GM12872 (cell line): ENCODE measurements around the gene RFX4.

Experiments
- TF ChIP-seq, protein P1 (sequence below): IDR thresholded peaks from 3 replicates; pipeline ENCODE4 v1.5.1; 2011; ENCODE audit warnings: low read depth, mild to moderate bottlenecking, low read length, moderate library complexity; ENCODE audit not compliant: insufficient read depth

The RFX4 gene

DNA sequence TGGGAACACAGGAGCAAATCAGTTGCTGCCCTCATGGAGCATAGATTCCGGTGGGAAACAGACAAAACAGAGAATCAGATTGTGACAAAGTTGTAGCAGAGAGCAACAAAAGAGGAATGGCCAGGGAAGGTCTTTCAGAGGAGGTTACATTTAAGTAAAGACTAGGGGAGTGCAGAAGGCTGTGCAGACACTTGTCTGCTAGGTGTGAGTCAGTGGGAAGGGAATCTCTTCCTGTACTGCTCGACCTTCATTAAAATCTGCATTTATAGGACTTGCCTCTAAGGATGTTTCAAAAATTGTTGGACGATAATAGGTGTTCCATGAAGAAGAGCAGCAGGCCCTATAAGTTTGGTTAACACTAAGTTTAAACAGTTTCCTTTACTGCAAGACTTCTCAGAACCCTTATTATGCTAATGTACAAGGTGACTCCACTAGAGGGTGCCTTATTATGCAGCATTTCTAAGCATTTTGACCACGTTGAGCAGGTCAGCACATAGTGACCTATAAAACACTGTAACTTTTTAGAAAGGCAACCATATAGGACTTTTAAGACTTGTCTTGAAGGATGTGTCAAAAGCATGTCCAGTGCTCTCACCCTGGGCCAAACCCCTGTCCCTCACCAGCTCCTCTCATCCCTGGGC is 99.9 kb downstream of the RFX4 start:
- TF ChIP-seq, protein P1, sequence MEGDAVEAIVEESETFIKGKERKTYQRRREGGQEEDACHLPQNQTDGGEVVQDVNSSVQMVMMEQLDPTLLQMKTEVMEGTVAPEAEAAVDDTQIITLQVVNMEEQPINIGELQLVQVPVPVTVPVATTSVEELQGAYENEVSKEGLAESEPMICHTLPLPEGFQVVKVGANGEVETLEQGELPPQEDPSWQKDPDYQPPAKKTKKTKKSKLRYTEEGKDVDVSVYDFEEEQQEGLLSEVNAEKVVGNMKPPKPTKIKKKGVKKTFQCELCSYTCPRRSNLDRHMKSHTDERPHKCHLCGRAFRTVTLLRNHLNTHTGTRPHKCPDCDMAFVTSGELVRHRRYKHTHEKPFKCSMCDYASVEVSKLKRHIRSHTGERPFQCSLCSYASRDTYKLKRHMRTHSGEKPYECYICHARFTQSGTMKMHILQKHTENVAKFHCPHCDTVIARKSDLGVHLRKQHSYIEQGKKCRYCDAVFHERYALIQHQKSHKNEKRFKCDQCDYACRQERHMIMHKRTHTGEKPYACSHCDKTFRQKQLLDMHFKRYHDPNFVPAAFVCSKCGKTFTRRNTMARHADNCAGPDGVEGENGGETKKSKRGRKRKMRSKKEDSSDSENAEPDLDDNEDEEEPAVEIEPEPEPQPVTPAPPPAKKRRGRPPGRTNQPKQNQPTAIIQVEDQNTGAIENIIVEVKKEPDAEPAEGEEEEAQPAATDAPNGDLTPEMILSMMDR = peak; percentile 28; the same call in 1 of the 3 replicates

DNA sequence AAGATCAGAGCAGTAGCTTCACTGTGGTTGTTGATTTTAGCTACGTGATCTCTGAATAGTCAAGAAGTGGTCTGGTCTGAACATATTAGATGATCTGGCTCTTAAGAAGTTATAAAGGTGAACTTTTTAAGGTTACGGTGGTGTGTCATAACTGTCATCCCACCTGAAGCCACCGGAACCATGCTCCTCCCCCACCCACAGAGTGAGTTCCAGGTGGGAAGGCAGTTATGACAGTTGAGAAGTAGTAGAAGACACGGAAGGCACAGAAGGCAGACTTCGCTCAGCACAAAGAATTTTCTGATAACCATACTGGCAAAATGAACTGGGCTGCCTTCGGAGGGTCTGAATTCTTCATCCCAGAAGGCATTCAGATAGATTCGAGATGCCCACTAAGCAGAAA is 101.7 kb downstream of the RFX4 start:
- TF ChIP-seq, protein P1 = no peak

GRCh38 chr12:106685381-106685780 is 102.6 kb downstream of the RFX4 start:
- TF ChIP-seq, protein P1 = no peak

DNA sequence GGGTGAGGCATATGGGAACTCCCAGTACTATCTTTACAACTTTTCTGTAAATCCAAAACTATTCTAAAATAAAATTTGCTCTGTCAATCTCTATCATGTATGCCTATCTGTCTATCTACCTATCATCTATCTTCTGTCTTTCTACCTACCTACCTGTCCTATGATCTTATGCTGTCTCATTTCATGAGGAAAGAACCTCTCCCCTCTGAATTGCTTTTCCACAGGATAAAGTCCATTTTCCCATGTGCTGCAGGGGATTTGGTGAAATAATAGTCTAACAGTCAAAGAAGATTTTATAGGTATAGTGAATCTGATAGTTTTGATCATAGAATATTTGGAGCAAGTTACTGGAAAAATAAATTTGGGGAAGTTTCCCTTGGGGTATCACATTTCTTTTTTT is 104.9 kb downstream of the RFX4 start:
- TF ChIP-seq, protein P1 = no peak

- TF ChIP-seq, protein P1 = no peak
Measured at GRCh38 chr12:106690569-106691305, 107.9 kb downstream of the RFX4 start.

- TF ChIP-seq, protein P1 = no peak
Measured at GRCh38 chr12:106692896-106693820, 110.4 kb downstream of the RFX4 start.

- TF ChIP-seq, protein P1 = no peak
Measured at GRCh38 chr12:106696071-106696470, 113.3 kb downstream of the RFX4 start.
